HG03354 (cell line): ENCODE data around the gene TRIM17.

ENCODE experiments used
- ATAC-seq: cut with Tn5 transposase; IDR thresholded peaks from one replicate; pipeline ENCODE4 v1.9.1; 2021; ENCODE audit warnings: mild to moderate bottlenecking; ENCODE audit not compliant: unreplicated experiment, poor library complexity, severe bottlenecking

Gene TRIM17

GRCh38 chr1:228387321-228387720 lies 29.3 kb downstream of the TRIM17 start:
- no peak for ATAC-seq

- ATAC-seq = no peak
Measured at GRCh38 chr1:228385232-228385631, 31.4 kb downstream of the TRIM17 start.

- no peak for ATAC-seq
Measured at GRCh38 chr1:228383773-228384172, 32.9 kb downstream of the TRIM17 start.

- no peak for ATAC-seq
Measured at GRCh38 chr1:228381356-228381755, 35.3 kb downstream of the TRIM17 start.

- no peak for ATAC-seq
Measured at GRCh38 chr1:228379666-228380065, 37.0 kb downstream of the TRIM17 start.

- ATAC-seq = no peak
Measured at GRCh38 chr1:228378873-228379460, 37.7 kb downstream of the TRIM17 start.

- ATAC-seq = no peak
Measured at GRCh38 chr1:228378090-228378872, 38.4 kb downstream of the TRIM17 start.

GRCh38 chr1:228377664-228378089 lies 39.0 kb downstream of the TRIM17 start:
- no peak for ATAC-seq

- ATAC-seq = no peak
Measured at GRCh38 chr1:228376651-228377631, 39.7 kb downstream of the TRIM17 start.

GRCh38 chr1:228376262-228376628 lies 40.4 kb downstream of the TRIM17 start:
- ATAC-seq = no peak

- no peak for ATAC-seq
Measured at GRCh38 chr1:228375578-228376261, 40.9 kb downstream of the TRIM17 start.

- no peak for ATAC-seq
Measured at GRCh38 chr1:228374711-228375577, 41.7 kb downstream of the TRIM17 start.

GRCh38 chr1:228373681-228374571 lies 42.7 kb downstream of the TRIM17 start:
- no peak for ATAC-seq

- ATAC-seq = no peak
Measured at GRCh38 chr1:228373004-228373680, 43.5 kb downstream of the TRIM17 start.

GRCh38 chr1:228372183-228373003 lies 44.3 kb downstream of the TRIM17 start:
- ATAC-seq = no peak

GRCh38 chr1:228371741-228372182 lies 44.9 kb downstream of the TRIM17 start:
- ATAC-seq = no peak
